NCI-H2196 (cell line): ENCODE results near the gene PPP3CA.

ENCODE experiments used
- DNase-seq: peaks from one replicate; lab custom pipeline; 2025; ENCODE audit not compliant: unreplicated experiment; lab: John Stamatoyannopoulos, UW

The PPP3CA gene

GRCh38 chr4:101065935-101066485 is 281.3 kb downstream of the PPP3CA start:
- no peak for DNase-seq

- no peak for DNase-seq
These were observed 282.0 kb downstream of the PPP3CA start for GRCh38 chr4:101065346-101065745.

GRCh38 chr4:101064541-101065180 is 282.7 kb downstream of the PPP3CA start:
- DNase-seq: no peak

GRCh38 chr4:101055392-101055791 is 291.9 kb downstream of the PPP3CA start:
- DNase-seq: no peak

DNA sequence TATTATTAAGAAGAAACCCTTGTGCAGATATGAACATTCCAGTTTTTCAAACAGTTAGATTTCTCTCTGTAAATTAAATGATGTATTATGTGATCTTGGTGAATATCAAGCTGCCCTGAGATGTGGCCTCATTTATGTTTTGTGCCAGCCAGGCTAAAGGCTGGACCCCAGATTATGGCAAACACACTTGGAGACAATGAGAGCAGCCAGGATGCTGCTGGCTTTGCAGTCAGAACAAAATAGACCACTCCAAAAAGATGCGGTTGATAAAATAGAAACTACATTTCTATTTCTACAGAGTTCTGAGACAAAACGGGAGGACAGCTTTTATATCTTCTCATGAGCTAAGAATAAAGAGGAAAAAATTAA is 296.5 kb downstream of the PPP3CA start:
- no peak for DNase-seq

DNA sequence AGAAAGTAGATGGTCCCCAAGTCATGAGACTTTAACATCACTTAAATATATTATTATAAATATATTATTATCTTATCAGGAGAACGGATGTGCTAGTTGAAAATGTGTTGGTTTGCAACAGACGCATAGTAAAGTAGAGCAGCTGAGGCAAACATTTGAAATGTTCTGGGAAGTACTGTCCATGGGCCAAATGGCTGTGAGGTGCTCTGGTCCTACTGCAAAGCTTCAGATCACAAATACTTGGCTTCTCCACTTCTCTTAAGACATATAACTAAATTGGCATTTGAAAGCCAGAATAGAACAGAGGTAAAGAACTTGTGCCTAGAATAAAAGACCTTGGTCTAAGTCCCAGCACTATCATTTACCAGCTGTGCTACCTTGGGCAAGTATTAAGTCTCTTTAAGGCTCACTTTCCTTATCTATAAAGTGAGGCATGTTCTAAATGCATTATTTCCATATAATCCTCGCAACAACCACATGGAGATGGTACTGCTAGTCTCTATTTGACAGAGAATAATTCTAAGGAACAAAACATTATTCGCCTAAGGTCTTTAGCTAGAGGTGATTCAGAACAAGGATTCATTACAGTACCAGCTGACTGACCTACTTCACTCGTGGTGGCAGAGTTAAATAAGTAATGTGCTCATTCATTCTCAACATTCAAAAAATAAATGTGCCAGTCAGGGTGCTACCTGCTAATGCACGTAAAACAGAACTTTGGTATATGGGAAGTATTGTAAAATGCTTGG is 297.1 kb downstream of the PPP3CA start:
- no peak for DNase-seq

DNA sequence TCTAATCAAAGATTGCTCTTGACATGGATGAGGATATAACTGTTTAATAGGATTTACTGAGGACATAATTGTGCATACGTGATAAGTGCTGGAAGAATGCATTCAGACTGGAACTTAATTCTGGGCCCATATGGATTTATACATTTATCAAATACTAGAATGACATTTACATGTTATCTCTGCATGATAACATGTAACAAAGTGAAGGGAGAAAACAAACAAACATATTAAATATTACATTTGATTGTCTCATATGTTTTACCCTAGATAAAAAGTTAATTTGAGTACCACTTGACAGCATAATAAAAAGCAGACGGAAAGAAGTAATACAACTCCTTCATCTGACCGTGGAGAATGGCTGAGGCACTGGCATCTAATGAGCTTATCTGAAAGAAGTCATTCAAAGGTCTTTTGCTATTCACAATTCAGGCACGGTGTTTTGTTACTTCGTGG is 297.8 kb downstream of the PPP3CA start:
- no peak for DNase-seq

DNA sequence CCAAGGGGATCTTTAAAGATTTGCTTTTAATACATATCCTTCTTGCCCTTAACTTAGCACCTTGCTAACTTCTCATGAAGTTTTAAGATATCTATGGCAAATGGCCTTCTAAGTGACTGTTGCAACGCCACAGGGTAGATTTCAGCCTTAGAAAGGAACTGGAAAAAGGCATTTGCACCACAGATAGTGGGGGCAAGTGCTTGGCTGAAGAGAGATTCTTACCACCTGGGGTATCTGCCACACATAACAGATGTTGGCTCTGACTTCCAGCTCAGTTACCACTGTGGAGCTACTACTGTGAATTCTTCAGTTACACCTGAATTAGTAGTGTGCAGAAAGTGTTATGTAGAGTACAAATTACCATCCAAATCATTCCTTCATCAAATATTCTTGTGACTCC is 302.6 kb downstream of the PPP3CA start:
- DNase-seq: no peak

DNA sequence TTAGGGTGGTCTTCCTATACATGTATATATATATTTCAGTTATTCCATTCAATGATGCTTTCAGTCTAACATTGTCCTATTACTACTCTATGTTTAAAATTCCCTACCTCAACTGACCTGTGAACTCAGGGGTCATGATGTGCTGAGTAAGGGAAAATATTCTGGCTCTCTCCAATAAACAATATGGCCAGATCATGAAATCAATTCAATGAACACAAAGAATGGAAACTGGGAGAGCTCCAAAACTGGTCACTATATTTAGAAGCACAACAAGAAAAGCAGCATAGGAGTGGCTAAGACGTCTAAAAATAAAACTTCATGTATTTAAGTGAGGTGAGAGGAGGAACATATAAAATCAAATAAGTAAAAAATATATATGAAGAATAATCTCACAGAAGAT is 304.5 kb downstream of the PPP3CA start:
- DNase-seq: no peak

- DNase-seq: no peak
These were observed 306.6 kb downstream of the PPP3CA start for GRCh38 chr4:101040776-101041175.

DNA sequence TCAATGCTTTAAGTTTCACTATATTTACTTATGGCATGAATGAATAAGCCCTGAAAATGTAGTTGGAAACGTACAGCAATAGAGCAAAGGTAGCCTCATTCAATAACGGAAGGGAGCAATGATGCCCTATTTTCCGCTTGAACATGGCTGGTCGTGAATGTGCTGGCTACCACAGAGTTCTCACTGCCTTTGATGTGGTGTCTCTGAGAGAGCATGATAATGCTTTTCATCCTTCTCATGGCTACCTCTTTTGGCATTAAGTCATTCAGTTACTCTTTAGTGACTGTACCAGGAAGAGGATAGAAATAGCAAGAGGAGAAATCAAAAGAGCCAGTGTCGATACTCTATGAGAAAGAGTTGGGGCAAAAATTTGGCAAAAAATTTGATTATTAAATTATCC is 308.0 kb downstream of the PPP3CA start:
- DNase-seq: no peak

DNA sequence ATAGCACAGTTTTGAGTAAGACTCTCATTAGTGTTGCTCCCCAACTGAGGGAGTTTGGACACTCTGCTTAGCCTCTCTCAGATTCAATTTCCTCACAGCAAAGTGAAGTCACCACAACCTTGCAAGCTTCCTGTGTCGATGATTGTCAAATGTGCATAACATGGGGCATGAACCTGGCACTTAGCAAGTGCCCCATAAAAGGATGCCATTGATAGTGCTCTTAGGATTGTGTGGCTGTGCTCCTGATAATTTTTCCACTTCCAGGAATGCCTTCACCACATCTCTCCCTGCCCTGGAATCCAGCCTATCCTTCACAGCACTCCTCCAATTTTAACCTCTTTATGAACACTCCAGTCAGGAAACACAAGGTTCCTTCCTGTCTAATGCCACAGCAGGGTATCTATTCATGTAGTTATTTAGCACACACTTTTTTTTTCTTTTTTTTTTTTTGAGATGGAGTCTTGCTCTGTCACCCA is 309.4 kb downstream of the PPP3CA start:
- DNase-seq: no peak

DNA sequence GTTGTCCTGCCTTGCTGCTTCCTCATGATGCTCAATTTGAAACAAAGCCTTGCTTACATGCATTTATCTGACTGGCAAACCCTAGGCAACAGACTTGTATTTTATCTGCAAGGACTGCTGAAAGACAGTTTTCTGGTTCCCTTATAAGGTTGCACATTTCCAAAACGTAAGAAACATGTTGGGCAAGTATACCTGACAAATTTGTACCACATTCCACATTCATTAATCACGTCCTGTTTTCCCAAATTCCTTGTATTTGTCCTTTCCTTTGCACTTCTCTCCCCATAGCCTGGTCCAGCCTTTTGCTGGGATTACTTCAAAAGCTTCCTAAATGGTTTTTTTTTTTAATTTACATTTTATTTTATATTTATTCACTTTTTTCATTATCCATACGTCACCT is 310.1 kb downstream of the PPP3CA start:
- no peak for DNase-seq

- DNase-seq: no peak
These were observed 311.8 kb downstream of the PPP3CA start for GRCh38 chr4:101035487-101035886.

- no peak for DNase-seq
These were observed 313.3 kb downstream of the PPP3CA start for GRCh38 chr4:101033986-101034385.

- no peak for DNase-seq
These were observed 314.8 kb downstream of the PPP3CA start for GRCh38 chr4:101032541-101032940.

GRCh38 chr4:101031971-101032370 is 315.4 kb downstream of the PPP3CA start:
- no peak for DNase-seq

DNA sequence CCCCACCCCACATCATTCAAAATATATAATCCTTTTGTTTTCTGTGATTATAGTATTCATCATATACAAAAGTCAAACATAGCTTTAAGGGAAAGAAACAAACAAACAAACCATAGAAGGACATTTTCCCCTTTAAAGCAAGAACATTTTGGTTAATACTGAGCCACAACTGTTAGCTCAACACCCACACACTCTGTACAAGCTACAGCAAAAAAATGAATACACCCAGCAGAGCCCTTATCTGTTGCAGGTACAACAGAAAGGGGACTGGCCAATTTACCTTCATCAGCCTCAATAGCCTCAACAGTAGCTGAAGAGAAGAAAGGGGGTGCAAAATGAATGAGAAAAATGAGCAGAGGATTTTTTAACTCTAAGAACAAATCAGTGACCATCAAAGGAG is 318.4 kb downstream of the PPP3CA start:
- DNase-seq: no peak

- DNase-seq: no peak
These were observed 319.6 kb downstream of the PPP3CA start for GRCh38 chr4:101027721-101028120.

DNA sequence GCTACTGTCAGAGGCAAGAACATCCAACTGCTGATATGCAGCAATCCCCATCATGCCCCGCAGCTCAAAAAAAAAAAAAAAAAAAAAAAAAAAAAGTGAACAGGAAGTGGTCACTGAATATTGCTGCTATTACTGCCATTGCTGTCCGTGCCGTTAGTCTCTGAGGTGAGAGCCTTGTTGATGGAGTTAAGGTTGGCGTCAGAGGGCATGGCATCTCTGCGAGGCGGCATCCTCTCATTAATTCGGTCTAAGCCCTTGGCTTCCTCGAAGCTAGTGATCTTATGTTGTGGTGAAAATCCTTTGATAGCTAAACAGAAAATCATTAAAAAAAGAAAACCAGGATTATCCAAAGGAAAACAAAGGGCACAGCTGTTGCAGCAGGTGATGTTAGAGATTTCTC is 321.6 kb downstream of the PPP3CA start:
- no peak for DNase-seq

- no peak for DNase-seq
These were observed 324.9 kb downstream of the PPP3CA start for GRCh38 chr4:101022151-101023024.
